ENCODE results near the gene ANGPTL5.
A peak's percentile ranks its signal among the peaks of the same experiment; 100 is the strongest.
"Not testable (repeated sequence)": the region's sequence is repeated elsewhere in the genome, so short reads cannot be mapped to it uniquely, and the experiment has no call there.

ANGPTL5 gene

DNA sequence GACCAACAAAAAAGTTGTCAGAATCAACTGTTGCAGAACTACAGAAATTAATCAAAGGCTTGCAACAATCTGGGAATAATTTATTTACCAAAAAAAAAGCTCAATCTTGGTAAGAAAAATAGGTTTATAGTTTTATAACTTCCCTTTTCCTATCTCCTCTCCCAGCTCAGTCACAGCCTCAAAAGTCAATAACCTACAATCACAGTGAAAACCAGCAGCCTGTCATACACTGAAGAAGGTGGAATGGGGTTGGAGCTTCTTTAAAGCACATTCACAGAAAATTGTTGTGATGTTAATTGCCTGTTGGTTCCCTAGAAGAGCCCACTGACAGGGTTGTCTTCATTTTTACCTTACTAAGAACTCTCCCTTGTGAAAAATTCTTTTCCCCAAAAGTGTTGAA, 52.2 kb downstream of the ANGPTL5 start:
- H3K4me3 ChIP-seq (ENCODE audit: low read depth, low read length) = no peak overlapping the region

DNA sequence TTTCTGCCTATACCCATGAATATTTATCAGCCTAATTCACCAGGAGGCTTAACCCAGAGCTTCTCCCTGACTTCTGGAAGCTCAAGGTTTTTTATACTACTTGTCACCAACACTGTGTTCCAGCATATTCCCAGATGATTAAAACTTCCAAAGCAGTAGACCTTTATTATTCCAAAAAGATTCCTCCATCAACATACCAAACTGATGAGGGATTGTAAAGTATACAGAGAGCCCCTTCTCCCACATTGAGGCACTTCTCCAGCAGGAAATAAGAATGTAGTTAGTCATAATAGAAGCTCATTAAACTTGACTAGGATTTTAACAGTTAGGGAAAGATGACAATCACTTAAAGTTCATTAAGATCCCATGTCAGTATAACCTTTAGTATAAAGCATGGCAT, 53.0 kb downstream of the ANGPTL5 start:
- ChIA-PET CTCF (interaction anchor here (1.0 to 11.5 kb wide), 11 partner anchors 14 to 407 kb away, joined by 3 to 436 read pairs (median 7); partner anchors contain the start of gene CEP126), POLR2A (interaction anchor here (0.6 to 1.5 kb wide), 5 partner anchors 51 to 483 kb away, joined by 3 to 5 read pairs (median 3); partner anchors contain the start of gene CEP126)
- TF ChIP-seq, protein P1, sequence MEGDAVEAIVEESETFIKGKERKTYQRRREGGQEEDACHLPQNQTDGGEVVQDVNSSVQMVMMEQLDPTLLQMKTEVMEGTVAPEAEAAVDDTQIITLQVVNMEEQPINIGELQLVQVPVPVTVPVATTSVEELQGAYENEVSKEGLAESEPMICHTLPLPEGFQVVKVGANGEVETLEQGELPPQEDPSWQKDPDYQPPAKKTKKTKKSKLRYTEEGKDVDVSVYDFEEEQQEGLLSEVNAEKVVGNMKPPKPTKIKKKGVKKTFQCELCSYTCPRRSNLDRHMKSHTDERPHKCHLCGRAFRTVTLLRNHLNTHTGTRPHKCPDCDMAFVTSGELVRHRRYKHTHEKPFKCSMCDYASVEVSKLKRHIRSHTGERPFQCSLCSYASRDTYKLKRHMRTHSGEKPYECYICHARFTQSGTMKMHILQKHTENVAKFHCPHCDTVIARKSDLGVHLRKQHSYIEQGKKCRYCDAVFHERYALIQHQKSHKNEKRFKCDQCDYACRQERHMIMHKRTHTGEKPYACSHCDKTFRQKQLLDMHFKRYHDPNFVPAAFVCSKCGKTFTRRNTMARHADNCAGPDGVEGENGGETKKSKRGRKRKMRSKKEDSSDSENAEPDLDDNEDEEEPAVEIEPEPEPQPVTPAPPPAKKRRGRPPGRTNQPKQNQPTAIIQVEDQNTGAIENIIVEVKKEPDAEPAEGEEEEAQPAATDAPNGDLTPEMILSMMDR (IDR thresholded peaks at IDR 0.05; ENCODE audit: insufficient read depth, low read length, missing control alignments) = no peak
- no peak overlapping the region for H3K4me3 ChIP-seq (ENCODE audit: low read depth, low read length)
- peak; percentile 47 for DNase-seq (ENCODE audit: low read depth, low spot score)

More for the DNA sequence above, 52.2 kb downstream of the ANGPTL5 start:
- ChIA-PET POLR2A (interaction anchor here (1.0 to 1.5 kb wide), 3 partner anchors 51 to 418 kb away, joined by 3 to 5 read pairs (median 3); partner anchors contain the start of gene CEP126), CTCF (interaction anchor here (1.0 to 11.5 kb wide), 12 partner anchors 14 to 408 kb away, joined by 3 to 436 read pairs (median 7); partner anchors contain the start of gene CEP126)
- no peak for DNase-seq (ENCODE audit: low read depth, low spot score)
- TF ChIP-seq, protein P1 (IDR thresholded peaks at IDR 0.05; ENCODE audit: insufficient read depth, low read length, missing control alignments) = no peak

DNA sequence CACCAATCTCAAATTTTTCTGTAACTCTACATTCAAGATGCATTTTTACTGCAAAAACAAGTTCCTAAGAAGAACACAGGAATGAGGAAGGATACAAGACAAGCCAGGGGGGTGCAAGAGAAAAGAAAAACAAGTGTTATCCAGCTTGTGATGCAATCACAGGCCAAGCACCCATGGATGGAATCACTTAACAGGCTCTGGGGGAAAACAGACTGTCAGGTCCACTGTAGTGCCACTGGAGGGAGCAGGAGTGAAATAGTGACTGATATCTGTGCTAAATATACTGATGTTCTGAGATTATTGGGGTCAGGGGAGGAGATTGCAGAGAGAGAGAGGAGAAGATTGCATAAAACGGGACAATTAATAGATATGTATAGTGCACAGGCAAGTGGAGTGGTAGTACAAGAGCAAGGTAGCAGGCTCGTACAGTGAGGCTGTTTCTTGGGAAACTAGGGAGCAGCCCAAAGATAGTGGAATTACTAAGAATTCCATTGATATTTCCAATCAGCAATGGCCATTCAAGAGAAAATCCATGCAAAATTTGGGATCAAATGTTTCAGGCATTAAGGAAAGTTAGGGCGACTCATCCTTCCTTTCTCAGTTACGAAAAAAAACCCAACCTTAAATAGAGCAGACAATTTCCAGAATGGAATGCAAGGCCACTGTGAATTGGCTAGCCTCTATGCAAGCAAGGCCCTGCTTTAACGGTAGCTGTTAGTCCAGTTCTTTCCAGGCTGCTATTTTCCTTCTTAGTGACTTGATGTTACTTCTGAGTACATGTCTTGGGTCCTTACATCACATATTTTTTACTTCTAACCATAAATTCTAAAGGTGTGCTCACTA, 53.7 kb downstream of the ANGPTL5 start:
- POLR2A ChIA-PET = interaction anchor here (0.6 to 1.5 kb wide), 5 partner anchors 52 to 484 kb away, joined by 3 to 5 read pairs (median 3); partner anchors contain the start of gene CEP126
- DNase-seq (ENCODE audit: low read depth, low spot score) = peak; percentile 75
- TF ChIP-seq, protein P1 (IDR thresholded peaks at IDR 0.05; ENCODE audit: insufficient read depth, low read length, missing control alignments) = peak; percentile 72
- CTCF ChIA-PET = interaction anchor here (0.6 to 11.5 kb wide), 25 partner anchors 10 to 751 kb away, joined by 3 to 436 read pairs (median 7); partner anchors contain the start of gene CEP126
- no peak overlapping the region for H3K4me3 ChIP-seq (ENCODE audit: low read depth, low read length)

DNA sequence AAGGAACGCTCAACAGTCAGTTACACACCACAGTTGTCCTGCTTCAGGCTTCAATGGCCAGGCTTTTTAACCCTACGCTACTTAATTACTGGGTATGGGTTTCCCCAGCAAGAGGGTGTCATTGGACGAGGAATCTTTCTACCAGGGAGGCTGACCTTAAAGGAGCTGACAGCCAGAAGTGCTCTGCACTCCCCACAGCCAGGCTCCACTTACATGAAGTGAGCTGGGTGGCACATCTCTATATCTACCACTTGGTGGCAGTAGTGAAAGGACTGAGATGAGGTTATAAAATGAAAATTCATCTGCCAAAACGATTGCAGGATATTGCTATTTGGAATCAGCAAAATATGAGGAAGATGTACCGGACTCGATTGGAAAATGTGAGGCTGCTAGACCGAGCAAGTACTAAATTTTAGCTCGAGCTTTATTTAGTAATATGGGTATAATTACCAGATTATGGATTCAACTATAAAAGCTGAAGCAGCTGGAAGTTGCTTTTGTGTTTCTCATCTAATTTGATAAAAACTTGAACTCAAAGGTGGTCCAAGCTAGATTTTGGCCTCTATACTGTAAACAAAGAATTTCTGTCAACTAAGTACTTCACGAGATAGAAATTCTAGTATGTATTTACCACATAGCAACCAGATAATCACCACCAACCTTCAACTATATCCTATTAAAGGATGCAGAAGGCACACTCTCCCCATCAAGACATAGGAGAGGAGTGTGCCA, 55.5 kb downstream of the ANGPTL5 start:
- CTCF ChIA-PET = interaction anchor here (0.6 to 11.5 kb wide), 57 partner anchors 8 to 805 kb away, joined by 3 to 436 read pairs (median 5); partner anchors contain the start of genes CEP126 and CFAP300
- DNase-seq (ENCODE audit: low read depth, low spot score) = no peak
- H3K4me3 ChIP-seq (ENCODE audit: low read depth, low read length) = no peak overlapping the region
- TF ChIP-seq, protein P1 (IDR thresholded peaks at IDR 0.05; ENCODE audit: insufficient read depth, low read length, missing control alignments) = peak; percentile 74
- POLR2A ChIA-PET = interaction anchor here (0.9 kb wide), 1 partner anchor 147 kb away, joined by 3 read pairs; no protein-coding TSS in a partner anchor

DNA sequence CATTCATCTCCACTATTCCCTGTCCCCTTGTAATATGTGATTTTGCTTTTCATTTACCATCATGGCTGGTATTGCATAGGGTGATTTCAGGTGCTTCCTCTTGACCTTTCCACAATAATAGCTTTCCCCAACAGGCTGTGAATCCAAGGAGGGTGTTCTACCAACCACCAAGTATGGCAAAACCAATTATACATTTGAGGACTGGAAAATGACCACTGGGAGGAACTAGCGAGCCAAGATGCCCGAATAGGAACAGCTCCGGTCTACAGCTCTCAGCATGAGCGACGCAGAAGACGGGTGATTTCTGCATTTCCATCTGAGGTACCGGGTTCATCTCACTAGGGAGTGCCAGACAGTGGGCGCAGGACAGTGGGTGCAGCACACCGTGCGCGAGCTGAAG, 64.1 kb downstream of the ANGPTL5 start:
- H3K4me3 ChIP-seq (ENCODE audit: low read depth, low read length); DNase-seq (ENCODE audit: low read depth, low spot score); POLR2A ChIA-PET: not testable (repeated sequence)
- CTCF ChIA-PET = interaction anchor here (0.7 to 3.3 kb wide), 6 partner anchors 8 to 423 kb away, joined by 3 to 31 read pairs (median 12); no protein-coding TSS in a partner anchor
- TF ChIP-seq, protein P1 (IDR thresholded peaks at IDR 0.05; ENCODE audit: insufficient read depth, low read length, missing control alignments) = peak; percentile 7
